SK-MEL-5 (cell line): ENCODE data around the gene GLIPR1. TPM values are rescaled to one million over a fixed set of nuclear protein-coding genes. Genes with fewer than 3 reads are reported as not detected.
"Not testable (repeated sequence)": the region's sequence is repeated elsewhere in the genome, so short reads cannot be mapped to it uniquely, and the experiment has no call there.

Experiments used
- DNase-seq: peaks from one replicate; pipeline ENCODE4 v3.0.0-alpha.2; 2016; ENCODE audit warnings: low read depth, low spot score
- in situ Hi-C: cut with HindIII; loops from 2 replicates; pipeline ENCODE4 v1.10.0; 2016; ENCODE audit warnings: low sequenced_read_pairs, high pct_unique_total_duplicates, low pct_unique_long_range_greater_than_20kb
- total RNA-seq: library from RNA; depleted of rRNA; stranded (reverse); fragments of >200 nt; shearing (Covaris generic); gene quantifications from 2 replicates; pipeline ENCODE4 v1.2.3, GENCODE V29; 2014

Gene GLIPR1
- total RNA-seq, 1 experiment from 2014 or later: 0.61 TPM

- in situ Hi-C loops: no loop called here
- no peak for DNase-seq
These were observed 20.8 kb upstream of the GLIPR1 start for GRCh38 chr12:75459755-75460154.

- DNase-seq: no peak
- in situ Hi-C loops: no loop called here
These were observed 20.4 kb upstream of the GLIPR1 start for GRCh38 chr12:75460204-75460603.

DNA sequence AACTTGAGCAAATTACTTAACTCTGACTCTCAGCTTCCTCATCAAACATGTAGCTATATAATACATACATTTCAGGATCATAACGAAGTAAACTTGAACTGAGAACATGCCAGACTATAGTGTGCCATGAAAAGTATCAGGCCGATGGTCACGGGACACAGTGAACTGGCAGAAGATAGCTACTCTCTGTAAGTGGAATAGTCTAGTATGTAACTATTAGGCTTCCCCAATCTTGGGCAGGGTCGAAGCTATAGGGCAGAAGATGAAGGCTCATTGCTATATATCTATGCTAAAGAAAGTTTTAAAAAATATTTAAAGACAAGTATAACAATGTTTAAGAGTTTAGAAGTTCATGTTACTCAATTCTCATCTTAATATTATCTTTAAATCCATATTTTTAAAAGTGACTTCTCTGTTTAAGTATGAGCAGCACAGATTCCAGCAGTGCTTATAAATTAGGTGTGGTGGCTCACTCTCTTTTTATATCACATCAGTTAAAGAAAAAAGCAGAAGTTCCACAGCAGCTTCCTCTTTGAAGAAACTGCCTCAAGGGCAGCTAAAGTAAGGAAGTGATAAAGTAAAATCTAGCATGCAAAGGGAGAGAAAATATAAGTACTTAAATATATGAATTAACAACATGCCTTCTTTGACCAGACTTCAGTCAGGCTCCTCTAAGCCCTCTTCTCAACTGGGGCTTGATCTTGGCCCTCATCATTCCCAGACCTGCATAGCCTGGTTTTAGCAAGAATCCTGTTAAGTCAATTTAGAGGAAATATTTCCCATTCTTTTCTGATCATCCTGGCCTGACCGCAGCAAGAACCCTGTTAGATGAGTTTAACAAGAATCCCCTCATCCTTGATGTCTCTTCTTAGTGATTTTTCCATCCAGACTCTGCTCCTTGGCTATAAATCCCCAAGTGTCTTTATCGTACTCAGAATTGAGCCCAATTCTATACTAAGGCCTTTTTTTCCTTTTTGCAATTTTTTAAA, 8.4 kb upstream of the GLIPR1 start:
- no peak for DNase-seq
- in situ Hi-C loops: no loop called here

DNA sequence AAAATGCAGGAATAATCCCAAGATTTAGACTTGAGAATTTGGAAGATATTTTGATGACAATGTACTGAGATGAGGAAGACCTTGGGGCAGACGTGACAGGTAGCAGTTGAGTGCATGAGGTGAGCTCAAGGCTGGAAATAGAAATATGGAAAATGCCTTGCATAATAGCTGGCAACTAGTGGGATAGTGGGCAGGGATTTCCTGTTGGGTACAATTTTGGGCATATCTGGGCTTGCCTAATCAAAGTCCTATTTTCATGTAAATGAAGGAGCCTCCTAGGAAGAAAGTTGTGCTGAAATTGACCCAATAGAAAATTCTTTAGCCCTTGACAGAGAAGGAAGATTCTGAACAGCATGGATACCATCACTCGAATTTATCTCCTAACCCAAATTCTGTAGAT, 6.4 kb upstream of the GLIPR1 start:
- no peak for DNase-seq
- in situ Hi-C loops: no loop called here

DNA sequence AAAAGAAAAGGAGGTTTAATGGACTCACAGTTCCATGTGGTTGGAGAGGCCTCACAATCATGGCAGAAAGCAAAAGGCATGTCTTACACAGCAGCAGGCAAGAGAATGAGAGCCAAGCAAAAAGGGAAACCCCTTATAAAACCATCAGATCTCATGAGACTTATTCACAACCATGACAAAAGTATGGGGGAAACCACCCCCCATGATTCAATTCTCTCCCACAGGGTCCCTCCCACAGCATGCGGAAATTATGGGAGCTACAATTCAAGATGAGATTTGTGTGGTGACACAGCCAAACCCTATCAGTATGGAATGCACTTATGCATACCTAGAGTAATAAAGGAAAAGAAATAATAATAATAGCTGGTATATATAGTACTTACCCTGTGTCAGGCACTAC, 4.5 kb upstream of the GLIPR1 start:
- in situ Hi-C loops: no loop called here
- DNase-seq: no peak

DNA sequence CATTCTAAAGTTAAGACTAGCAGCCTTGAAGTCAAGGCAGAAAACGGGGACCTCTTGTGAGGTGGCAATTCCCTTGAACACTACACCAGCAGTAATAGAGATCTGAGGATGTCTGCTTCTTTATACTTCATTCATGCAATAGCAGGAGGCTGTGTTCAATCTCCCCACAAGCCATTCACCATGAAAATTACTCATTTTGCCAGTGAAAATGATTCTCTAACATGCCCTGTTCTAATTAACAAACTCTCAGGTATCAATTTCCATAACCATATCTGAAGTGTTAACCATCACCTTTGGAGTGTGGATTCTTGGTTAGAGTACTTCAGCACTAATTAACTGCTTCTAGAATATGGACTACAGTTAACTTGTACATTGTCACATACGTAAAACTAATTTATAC, 3.4 kb upstream of the GLIPR1 start:
- no peak for DNase-seq
- in situ Hi-C loops: no loop called here

GRCh38 chr12:75478116-75478794, 2.3 kb upstream of the GLIPR1 start:
- in situ Hi-C loops: no loop called here
- DNase-seq: no peak

DNA sequence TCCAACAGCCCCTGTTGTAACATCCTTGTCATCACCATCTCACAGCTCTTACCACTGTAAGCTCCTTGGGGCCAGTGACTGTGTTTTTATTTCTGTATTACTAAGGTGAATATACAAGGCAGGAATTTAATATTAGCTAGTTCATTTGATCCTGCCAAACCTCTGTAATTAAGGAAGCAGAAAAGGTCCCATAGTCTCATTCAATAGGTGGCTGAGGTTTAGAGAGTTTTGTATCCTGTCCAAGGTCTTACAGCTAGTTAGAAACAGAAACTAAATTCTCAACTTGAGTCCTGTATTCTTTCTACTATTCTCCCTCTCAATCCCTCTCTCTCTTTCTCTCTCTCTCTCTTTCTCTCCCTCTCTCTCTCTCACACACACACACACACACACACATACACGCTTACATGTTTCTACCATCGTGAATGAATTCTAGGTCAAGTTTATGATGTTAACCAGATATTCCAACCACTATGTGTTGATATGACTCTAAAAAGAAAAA, 543 bp upstream of the GLIPR1 start:
- in situ Hi-C loops: no loop called here
- no peak for DNase-seq

DNA sequence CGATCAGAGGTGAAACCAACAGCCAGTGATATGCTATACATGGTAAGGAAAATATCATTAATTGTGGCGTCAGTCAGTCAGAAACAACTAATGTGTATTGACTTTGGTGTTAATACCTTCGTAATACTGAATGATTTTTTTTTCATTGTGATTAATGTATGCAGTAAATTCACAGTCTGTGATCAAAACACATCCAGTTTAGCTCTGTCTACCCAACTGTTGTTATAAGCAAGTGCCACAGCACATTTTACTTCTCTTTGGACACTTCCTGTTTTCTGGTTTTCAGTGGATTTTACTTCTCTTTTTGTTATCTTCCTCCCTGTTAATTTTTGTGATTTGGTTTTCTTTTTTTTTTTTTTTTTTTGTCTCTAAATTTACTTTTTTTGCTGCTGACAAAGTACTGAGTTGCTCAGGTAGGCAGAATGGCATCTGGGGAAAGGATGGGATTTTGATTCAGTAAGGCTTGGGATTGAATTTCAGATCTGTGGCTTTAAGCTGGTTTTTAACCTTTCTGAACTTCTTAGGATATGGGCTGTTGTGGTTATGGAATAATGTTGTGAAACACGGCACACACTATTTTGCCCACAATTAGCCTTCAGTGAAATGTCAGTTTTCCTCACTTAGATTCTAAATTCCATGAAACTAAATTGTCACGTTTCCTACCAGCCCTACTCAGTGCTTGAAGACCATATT, 604 bp downstream of the GLIPR1 start:
- in situ Hi-C loops: no loop called here
- no peak for DNase-seq

GRCh38 chr12:75481774-75482173, 1.2 kb downstream of the GLIPR1 start:
- no peak for DNase-seq
- in situ Hi-C loops: no loop called here

DNA sequence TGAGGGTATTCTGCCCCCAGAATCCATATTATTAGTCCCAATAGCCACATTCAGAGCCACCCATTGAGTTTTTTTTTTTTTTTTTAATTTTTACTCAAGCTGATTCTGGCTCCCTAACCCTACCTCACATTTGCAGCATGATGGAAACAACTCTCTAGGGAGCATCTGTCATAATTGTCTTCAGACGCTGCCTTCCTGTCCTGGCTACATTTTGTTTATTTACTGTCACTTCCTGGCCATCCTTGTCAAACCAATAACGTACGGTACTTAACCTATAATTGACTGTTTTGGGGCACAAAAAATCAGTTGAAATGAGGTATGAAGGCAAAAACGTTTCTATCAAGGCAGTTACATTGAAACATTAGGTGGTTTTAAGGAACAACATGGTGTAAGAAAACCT, 2.1 kb downstream of the GLIPR1 start:
- in situ Hi-C loops: no loop called here

GRCh38 chr12:75483431-75483830, 2.9 kb downstream of the GLIPR1 start:
- DNase-seq: no peak
- in situ Hi-C loops: no loop called here

More for the DNA sequence above, 2.1 kb downstream of the GLIPR1 start:
- no peak for DNase-seq

DNA sequence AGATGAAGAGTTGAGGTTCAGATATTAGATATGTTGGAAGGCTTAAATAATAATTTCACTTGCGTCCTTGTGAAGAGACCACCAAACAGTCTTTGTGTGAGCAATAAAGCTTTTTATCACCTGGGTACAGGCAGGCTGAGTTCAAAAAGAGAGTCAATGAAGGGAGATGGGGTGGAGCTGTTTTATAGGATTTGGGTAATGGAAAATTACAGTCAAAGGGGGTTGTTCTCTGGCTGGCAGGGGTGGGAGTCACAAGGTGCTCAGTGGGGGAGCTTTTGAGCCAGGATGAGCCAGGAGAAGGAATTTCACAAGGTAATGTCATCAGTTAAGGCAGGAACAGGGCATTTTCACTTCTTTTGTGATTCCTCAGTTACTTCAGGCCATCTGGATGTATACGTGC, 3.9 kb downstream of the GLIPR1 start:
- in situ Hi-C loops, DNase-seq: not testable (repeated sequence)

GRCh38 chr12:75487308-75487707, 6.8 kb downstream of the GLIPR1 start:
- DNase-seq: no peak
- in situ Hi-C loops: no loop called here

- DNase-seq: peak; percentile 71
- in situ Hi-C loops: no loop called here
These were observed 8.0 kb downstream of the GLIPR1 start for GRCh38 chr12:75488553-75488952.

DNA sequence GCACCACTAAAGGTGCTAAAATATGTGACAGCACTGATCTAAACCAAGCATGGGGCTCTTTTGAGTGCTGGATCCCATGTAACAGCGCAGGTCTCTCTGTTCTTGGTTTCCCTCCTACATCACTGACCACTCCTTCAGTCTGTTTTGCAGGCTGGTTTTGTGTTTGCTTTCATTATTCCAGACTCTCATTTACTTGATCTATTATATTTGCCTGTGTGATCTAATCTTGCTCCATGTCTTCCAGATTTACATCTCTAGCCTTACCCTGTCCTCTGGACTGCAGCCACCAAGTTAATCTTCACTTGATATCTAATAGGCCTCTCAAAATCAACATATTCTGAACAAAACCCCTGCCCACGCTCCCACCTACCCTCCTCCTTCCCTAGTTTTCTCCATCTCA, 8.6 kb downstream of the GLIPR1 start:
- in situ Hi-C loops: no loop called here
- DNase-seq: no peak

GRCh38 chr12:75489613-75490210, 9.2 kb downstream of the GLIPR1 start:
- DNase-seq: no peak
- in situ Hi-C loops: no loop called here

DNA sequence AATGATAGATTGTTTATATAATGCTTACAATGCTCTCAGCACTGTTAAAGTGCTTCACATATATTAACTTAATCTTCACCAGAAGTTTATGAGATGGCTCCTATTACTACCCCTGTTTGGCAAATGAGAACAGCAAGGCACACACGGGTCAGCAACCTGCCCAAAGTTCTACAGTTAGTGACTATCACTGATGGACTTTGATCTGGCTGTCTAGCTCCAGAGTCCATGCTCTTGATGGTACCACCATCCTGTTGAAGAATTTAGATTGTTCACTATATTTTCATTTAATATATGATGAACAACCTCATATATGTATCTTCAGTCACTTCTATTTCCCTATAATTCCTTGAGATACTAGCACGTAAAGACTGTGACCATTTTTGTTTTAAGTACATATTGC, 10.6 kb downstream of the GLIPR1 start:
- DNase-seq: no peak
- in situ Hi-C loops: no loop called here
